Loucy (cell line): ENCODE data around the gene CCDC171.

ENCODE experiments used
- EZH2phosphoT487 ChIP-seq: fragments of 200-600 bp; IDR thresholded peaks from 2 replicates; pipeline ENCODE4 v1.6.1; 2018; ENCODE audit warnings: antibody characterized with exemption, mild to moderate bottlenecking, moderate library complexity, borderline replicate concordance
- TF ChIP-seq, protein P1 (sequence below): fragments of 200-600 bp; sonication (generic); conservative IDR thresholded peaks from 2 replicates; pipeline ENCODE4 v1.5.1; 2014; ENCODE audit warnings: mild to moderate bottlenecking, antibody characterized with exemption, low read length

GRCh38 chr9:15786616-15787015 lies 233.8 kb downstream of the CCDC171 start:
- TF ChIP-seq, protein P1, sequence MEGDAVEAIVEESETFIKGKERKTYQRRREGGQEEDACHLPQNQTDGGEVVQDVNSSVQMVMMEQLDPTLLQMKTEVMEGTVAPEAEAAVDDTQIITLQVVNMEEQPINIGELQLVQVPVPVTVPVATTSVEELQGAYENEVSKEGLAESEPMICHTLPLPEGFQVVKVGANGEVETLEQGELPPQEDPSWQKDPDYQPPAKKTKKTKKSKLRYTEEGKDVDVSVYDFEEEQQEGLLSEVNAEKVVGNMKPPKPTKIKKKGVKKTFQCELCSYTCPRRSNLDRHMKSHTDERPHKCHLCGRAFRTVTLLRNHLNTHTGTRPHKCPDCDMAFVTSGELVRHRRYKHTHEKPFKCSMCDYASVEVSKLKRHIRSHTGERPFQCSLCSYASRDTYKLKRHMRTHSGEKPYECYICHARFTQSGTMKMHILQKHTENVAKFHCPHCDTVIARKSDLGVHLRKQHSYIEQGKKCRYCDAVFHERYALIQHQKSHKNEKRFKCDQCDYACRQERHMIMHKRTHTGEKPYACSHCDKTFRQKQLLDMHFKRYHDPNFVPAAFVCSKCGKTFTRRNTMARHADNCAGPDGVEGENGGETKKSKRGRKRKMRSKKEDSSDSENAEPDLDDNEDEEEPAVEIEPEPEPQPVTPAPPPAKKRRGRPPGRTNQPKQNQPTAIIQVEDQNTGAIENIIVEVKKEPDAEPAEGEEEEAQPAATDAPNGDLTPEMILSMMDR = no peak
- no peak for TF ChIP-seq EZH2phosphoT487
